Body of pancreas (tissue), 4 donors: ENCODE results near the gene IDNK. TPM values are rescaled to one million over a fixed set of nuclear protein-coding genes. Genes with fewer than 3 reads are reported as not detected.

Source experiments
- ATAC-seq: fragments of 150-250 bp; one replicate; pipeline ENCODE4 v1.9.1; 2016
- DNase-seq, 4 donors: peaks; one replicate each; pipeline ENCODE4 v3.0.0-alpha.2; 2019
- H3K27ac ChIP-seq, 4 donors: fragments of 200-600 bp; sonication (generic); 1 replicate in 3 of 4; 2 replicates in 1 of 4; pipeline versions ENCODE4 v1.5.1 to v1.6.1; 2016 to 2019; ENCODE audit warnings: mild to moderate bottlenecking in 1 of 4, mixed read lengths in 1 of 4, moderate library complexity in 1 of 4
- H3K27me3 ChIP-seq, 2 donors: fragments of 200-600 bp; sonication (generic); one replicate each; pipeline ENCODE4 v1.6.0; 2016; ENCODE audit warnings: mild to moderate bottlenecking in 1 of 2
- H3K36me3 ChIP-seq, 2 donors: fragments of 200-600 bp; sonication (generic); replicated peaks in 1 of 2; 2 replicates each; pipeline ENCODE4 v1.5.1; 2016; ENCODE audit warnings: low read depth in 2 of 2; ENCODE audit not compliant: insufficient read depth in 1 of 2
- H3K4me1 ChIP-seq: fragments of 200-600 bp; sonication (generic); one replicate; pipeline ENCODE4 v1.6.0; 2016
- H3K4me3 ChIP-seq, 2 donors: fragments of 200-600 bp; sonication (generic); 1 replicate in 1 of 2; 2 replicates in 1 of 2; pipeline ENCODE4 v1.5.1; 2016 to 2019
- H3K9me3 ChIP-seq, 3 donors: fragments of 200-600 bp; sonication (generic); 1 replicate in 2 of 3; 2 replicates in 1 of 3; pipeline ENCODE4 v1.5.1; 2016
- CTCF ChIP-seq, 7 experiments: fragments of 450-650 bp in 4 of 7; fragments of 200-600 bp in 3 of 7; sonication (generic) in 3 of 7; IDR thresholded peaks; one replicate each; pipeline ENCODE4 v1.5.1; 2016 to 2019; ENCODE audit warnings: antibody characterized with exemption in 7 of 7
- POLR2A ChIP-seq, 3 donors: fragments of 450-650 bp; IDR thresholded peaks; one replicate each; pipeline ENCODE4 v1.6.1; 2016; ENCODE audit warnings: antibody characterized with exemption in 3 of 3, mild to moderate bottlenecking in 2 of 3
- WGBS, 2 donors: methylation state at CpG; one replicate each; pipeline ENCODE4 v1.1.5; 2017; 5-methylcytosine and 5-hydroxymethylcytosine counted together
- intact Hi-C: fragments of 100-400 bp; cut with DNase I; formaldehyde crosslinking; loops from one replicate; pipeline ENCODE4 v1.15.1; 2023
- total RNA-seq, 2 donors: library from RNA; depleted of rRNA; stranded (reverse); fragments of >200 nt; gene quantifications; one replicate each; pipeline ENCODE4 v1.1.0, GENCODE V29; 2016

The IDNK gene
- total RNA-seq, 2 donors from 2014 or later, result 2.3 to 3.9 TPM

GRCh38 chr9:83639266-83639665 lies 16.3 kb downstream of the IDNK start:
- H3K27me3 ChIP-seq, result no peaks in the 10 kb centered on the region

GRCh38 chr9:83642793-83643192 lies 19.9 kb downstream of the IDNK start:
- no peak overlapping the region for H3K27ac ChIP-seq
- 56 to 79% methylated on average over 4 of the region's 4 CpGs for WGBS, 2 donors
- no peaks in the 10 kb centered on the region for H3K9me3 ChIP-seq
- DNase-seq (no peak), ATAC-seq (no peak)
- H3K4me1 ChIP-seq, result peaks cover 2% of the 10 kb centered on the region
- no peaks in the 10 kb centered on the region for H3K27me3 ChIP-seq
- no peak overlapping the region for H3K4me3 ChIP-seq
- no peaks in the 10 kb centered on the region for H3K36me3 ChIP-seq
- intact Hi-C loops, result no loop called here
- TF ChIP-seq POLR2A (IDR thresholded peaks at IDR 0.05) (no peak), CTCF (IDR thresholded peaks at IDR 0.05) (no peak)

More at GRCh38 chr9:83639266-83639665, 16.3 kb downstream of the IDNK start:
- DNase-seq (no peak), ATAC-seq (no peak)
- Histone ChIP-seq H3K4me1 (peaks cover 9% of the 10 kb centered on the region), H3K27ac (no peak overlapping the region), H3K4me3 (no peak overlapping the region), H3K36me3 (no peaks in the 10 kb centered on the region), H3K9me3 (no peaks in the 10 kb centered on the region)
- TF ChIP-seq CTCF (IDR thresholded peaks at IDR 0.05) (no peak), POLR2A (IDR thresholded peaks at IDR 0.05) (no peak)
- intact Hi-C loops, result no loop called here
- 63 to 89% methylated on average over 1 of the region's 1 CpG for WGBS, 2 donors

GRCh38 chr9:83646500-83647239 lies 23.7 kb downstream of the IDNK start:
- DNase-seq, result no peak
- H3K9me3 ChIP-seq, result no peaks in the 10 kb centered on the region
- TF ChIP-seq CTCF (IDR thresholded peaks at IDR 0.05) (no peak), POLR2A (IDR thresholded peaks at IDR 0.05) (no peak)
- H3K4me3 ChIP-seq, result no peak overlapping the region
- peaks cover 0 to 2% of the 10 kb centered on the region in 2 donors for H3K36me3 ChIP-seq
- 74 to 84% methylated on average over 8 of the region's 8 CpGs for WGBS, 2 donors
- intact Hi-C loops, result no loop called here
- no peaks in the 10 kb centered on the region for H3K27me3 ChIP-seq
- no peak for ATAC-seq
- H3K27ac ChIP-seq, result no peak overlapping the region
- H3K4me1 ChIP-seq, result no peaks in the 10 kb centered on the region

GRCh38 chr9:83649080-83649479 lies 26.1 kb downstream of the IDNK start:
- WGBS, 2 donors, result 27 to 28% methylated on average over 6 to 8 of the region's 8 CpGs
- H3K9me3 ChIP-seq, result no peaks in the 10 kb centered on the region
- peak; percentile 63 to 80 (median 69) for TF ChIP-seq CTCF (IDR thresholded peaks at IDR 0.05)
- no peak for TF ChIP-seq POLR2A (IDR thresholded peaks at IDR 0.05)
- H3K4me1 ChIP-seq, result no peaks in the 10 kb centered on the region
- H3K27me3 ChIP-seq, result no peaks in the 10 kb centered on the region
- H3K4me3 ChIP-seq, result no peak overlapping the region
- no peak overlapping the region for H3K27ac ChIP-seq
- intact Hi-C loops, result no loop called here
- ATAC-seq (peak; percentile 72), DNase-seq (peak; percentile 65 to 78 (median 74))
- peaks cover 0 to 5% of the 10 kb centered on the region in 2 donors for H3K36me3 ChIP-seq

- TF ChIP-seq POLR2A (IDR thresholded peaks at IDR 0.05), result no peak
- no peak for TF ChIP-seq CTCF (IDR thresholded peaks at IDR 0.05)
Observed at GRCh38 chr9:83649515-83649914, 26.6 kb downstream of the IDNK start.

More at GRCh38 chr9:83649515-83649914, 26.6 kb downstream of the IDNK start:
- Histone ChIP-seq H3K27ac (no peak overlapping the region), H3K27me3 (no peaks in the 10 kb centered on the region), H3K4me1 (no peaks in the 10 kb centered on the region), H3K36me3 (peaks cover 0 to 5% of the 10 kb centered on the region in 2 donors), H3K9me3 (no peaks in the 10 kb centered on the region), H3K4me3 (no peak overlapping the region)
- intact Hi-C loops, result no loop called here
- no peak for ATAC-seq
- no peak for DNase-seq
- WGBS, 2 donors, result 67 to 73% methylated on average over 4 of the region's 4 CpGs
